Muscle of leg (tissue), 11 donors: Measurements from ENCODE around the gene DYNC2I2. TPM values are rescaled to one million over a fixed set of nuclear protein-coding genes. Genes with fewer than 3 reads are reported as not detected.
A peak's percentile ranks its signal among the peaks of the same experiment; 100 is the strongest.
"Not testable (repeated sequence)": the region's sequence is repeated elsewhere in the genome, so short reads cannot be mapped to it uniquely, and the experiment has no call there.

ENCODE experiments used
- DNase-seq: peaks from one replicate; pipeline ENCODE4 v3.0.0; 2013
- H3K27ac ChIP-seq: one replicate; pipeline ENCODE4 v1.5.1; 2013; ENCODE audit warnings: mild to moderate bottlenecking, low read length, control low read depth
- H3K27me3 ChIP-seq: one replicate; pipeline ENCODE4 v1.6.1; 2013; ENCODE audit warnings: low read length; ENCODE audit not compliant: control insufficient read depth, insufficient read depth
- H3K36me3 ChIP-seq: one replicate; pipeline ENCODE4 v1.6.1; 2013; ENCODE audit warnings: low read length; ENCODE audit not compliant: control insufficient read depth, insufficient read depth
- H3K4me1 ChIP-seq: one replicate; pipeline ENCODE4 v1.6.1; 2013; ENCODE audit warnings: low read length; ENCODE audit not compliant: control insufficient read depth, insufficient read depth
- H3K4me3 ChIP-seq: one replicate; pipeline ENCODE4 v1.5.1; 2013; ENCODE audit warnings: low read length, control low read depth
- H3K9me3 ChIP-seq: replicated peaks from 2 replicates; pipeline ENCODE4 v1.6.1; 2013; ENCODE audit warnings: low read depth, low read length; ENCODE audit not compliant: control insufficient read depth
- WGBS: methylation state at CpG from one replicate; pipeline ENCODE4 v1.1.5; 2013; ENCODE audit warnings: missing lambda C conversion rate; ENCODE audit not compliant: insufficient coverage; 5-methylcytosine and 5-hydroxymethylcytosine counted together
- polyA plus RNA-seq, 8 donors: library from polyadenylated mRNA; unstranded; fragments of 120-200 nt; gene quantifications; one replicate each; pipeline versions ENCODE4 v1.2.1 to v1.2.3, GENCODE V29; 2013; ENCODE audit warnings: inconsistent platforms in 1 of 8, low replicate concordance in 1 of 8; ENCODE audit not compliant: insufficient read length in 8 of 8, insufficient read depth in 1 of 8
- total RNA-seq: library from RNA; stranded (reverse); fragments of 120-200 nt; gene quantifications from one replicate; pipeline ENCODE4 v1.2.4, GENCODE V29; 2013

DYNC2I2 gene
- total and polyA plus RNA-seq, 9 donors: 40.8 to 60.5 (median 50.0) TPM

DNA sequence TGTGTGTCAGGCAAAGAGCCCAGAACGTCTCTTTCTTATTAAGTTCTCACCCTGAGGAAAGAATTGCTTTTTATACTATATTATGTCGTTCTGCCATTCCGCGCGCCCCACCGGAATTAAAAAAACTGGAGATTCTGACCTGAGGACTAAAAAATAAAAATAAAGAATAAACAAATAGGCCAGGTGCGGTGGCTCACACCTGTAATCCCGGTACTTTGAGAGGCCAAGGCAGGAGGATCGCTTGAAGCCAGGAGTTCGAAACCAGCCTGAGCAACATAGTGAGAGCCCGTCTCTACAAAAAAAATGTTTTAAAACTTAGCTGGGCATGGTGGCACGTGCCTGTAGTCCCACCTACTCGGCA lies 677 bp upstream of the DYNC2I2 start:
- no peak overlapping the region for H3K4me3 ChIP-seq

DNA sequence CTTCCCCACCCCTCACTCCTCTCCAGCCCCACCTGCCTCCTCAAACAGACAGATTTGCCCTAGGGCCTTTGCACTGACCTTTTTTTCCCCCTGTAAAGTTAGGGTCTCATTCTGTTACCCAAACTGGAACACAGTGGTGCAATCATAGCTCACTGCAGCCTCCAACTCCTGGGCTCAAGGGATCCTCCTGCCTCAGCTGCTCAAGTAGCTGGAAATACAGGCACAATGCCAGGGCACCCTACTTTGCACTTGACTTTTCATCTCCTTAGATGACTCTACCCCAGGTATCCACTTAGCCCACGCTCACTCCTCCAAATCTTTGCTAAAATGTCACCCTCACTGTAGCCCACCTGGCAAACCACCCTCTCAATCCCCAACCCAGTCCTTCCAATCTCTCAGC lies 2.2 kb downstream of the DYNC2I2 start:
- no peak overlapping the region for H3K4me3 ChIP-seq
- H3K9me3 ChIP-seq: no peaks in the 10 kb centered on the region
- H3K36me3 ChIP-seq: no peaks in the 10 kb centered on the region
- no peaks in the 10 kb centered on the region for H3K27me3 ChIP-seq
- no peak overlapping the region for H3K27ac ChIP-seq
- 89% methylated on average over 1 of the region's 1 CpG for WGBS
- peaks cover 11% of the 10 kb centered on the region for H3K4me1 ChIP-seq
- no peak for DNase-seq

More for the DNA sequence above, 677 bp upstream of the DYNC2I2 start:
- Histone ChIP-seq H3K9me3 (no peaks in the 10 kb centered on the region), H3K36me3 (no peaks in the 10 kb centered on the region), H3K27ac (peak overlapping the region; percentile 99), H3K27me3 (no peaks in the 10 kb centered on the region), H3K4me1 (peaks cover 11% of the 10 kb centered on the region)
- no peak for DNase-seq
- 100% methylated on average over 5 of the region's 13 CpGs for WGBS

DNA sequence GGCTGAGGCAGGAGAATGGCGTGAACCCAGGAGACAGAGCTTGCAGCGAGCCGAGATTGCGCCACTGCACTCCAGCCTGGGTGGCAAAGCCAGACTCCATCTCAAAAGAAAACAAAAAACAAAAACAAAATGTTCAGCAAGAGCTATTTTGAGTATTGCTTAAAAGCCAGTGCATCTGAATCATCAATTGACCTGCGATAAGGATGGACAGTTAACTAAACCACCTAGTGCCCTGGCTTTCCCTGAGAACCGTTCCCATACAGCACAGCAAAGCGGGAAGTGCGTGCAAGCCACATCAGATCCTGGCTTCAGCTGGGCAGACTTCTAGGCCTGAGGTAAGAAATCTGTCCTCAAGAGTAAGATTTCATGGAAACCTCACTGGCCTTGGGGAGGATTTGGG lies 2.7 kb downstream of the DYNC2I2 start:
- H3K4me1 ChIP-seq: peaks cover 11% of the 10 kb centered on the region
- 92% methylated on average over 4 of the region's 8 CpGs for WGBS
- no peak for DNase-seq

DNA sequence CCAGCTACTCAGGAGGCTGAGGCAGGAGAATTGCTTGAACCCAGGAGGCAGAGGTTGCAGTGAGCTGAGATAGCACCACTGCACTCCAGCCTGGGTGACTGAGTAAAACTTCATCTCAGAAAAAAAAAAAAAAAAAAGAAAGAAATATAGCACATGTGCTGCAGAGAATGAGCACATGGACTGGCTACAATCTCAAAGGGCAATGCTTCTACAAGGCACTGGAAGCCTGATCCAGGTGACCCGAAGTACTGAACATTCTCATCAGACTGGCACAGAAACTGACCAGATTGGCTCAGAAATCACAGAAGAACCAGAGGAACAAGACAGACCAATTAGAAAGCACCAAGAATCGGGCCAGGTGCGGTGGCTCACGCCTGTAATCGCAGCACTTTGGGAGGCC lies 4.8 kb downstream of the DYNC2I2 start:
- Histone ChIP-seq H3K9me3 (no peaks in the 10 kb centered on the region), H3K27ac (no peak overlapping the region), H3K27me3 (no peaks in the 10 kb centered on the region), H3K4me3 (no peak overlapping the region), H3K4me1 (peaks cover 5% of the 10 kb centered on the region), H3K36me3 (no peaks in the 10 kb centered on the region)
- WGBS: 100% methylated on average over 2 of the region's 5 CpGs
- no peak for DNase-seq

More for the DNA sequence above, 2.7 kb downstream of the DYNC2I2 start:
- no peaks in the 10 kb centered on the region for H3K36me3 ChIP-seq
- no peak overlapping the region for H3K27ac ChIP-seq
- no peak overlapping the region for H3K4me3 ChIP-seq
- no peaks in the 10 kb centered on the region for H3K27me3 ChIP-seq
- H3K9me3 ChIP-seq: no peaks in the 10 kb centered on the region

DNA sequence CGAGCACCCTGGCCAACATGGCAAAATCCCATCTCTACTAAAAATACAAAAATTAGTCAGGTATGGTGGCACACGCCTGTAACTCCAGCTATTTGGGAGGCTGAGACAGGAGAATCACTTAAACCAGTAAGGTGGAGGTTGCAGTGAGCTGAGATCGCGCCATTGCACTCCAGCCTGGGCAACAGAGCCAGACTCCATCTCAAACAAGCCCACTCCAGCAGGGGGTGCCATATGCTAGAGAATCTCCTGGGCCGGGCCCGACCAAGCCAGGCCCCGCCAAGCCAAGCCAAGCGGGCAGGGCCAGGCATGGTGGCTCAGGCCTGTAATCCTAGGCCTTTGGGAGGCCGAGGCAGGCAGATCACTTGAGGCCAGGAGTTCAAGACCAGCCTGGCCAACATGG lies 8.4 kb downstream of the DYNC2I2 start:
- H3K4me1 ChIP-seq, H3K36me3 ChIP-seq, H3K4me3 ChIP-seq, H3K27ac ChIP-seq, H3K9me3 ChIP-seq, DNase-seq, H3K27me3 ChIP-seq: not testable (repeated sequence)
- WGBS: 69% methylated on average over 3 of the region's 9 CpGs

DNA sequence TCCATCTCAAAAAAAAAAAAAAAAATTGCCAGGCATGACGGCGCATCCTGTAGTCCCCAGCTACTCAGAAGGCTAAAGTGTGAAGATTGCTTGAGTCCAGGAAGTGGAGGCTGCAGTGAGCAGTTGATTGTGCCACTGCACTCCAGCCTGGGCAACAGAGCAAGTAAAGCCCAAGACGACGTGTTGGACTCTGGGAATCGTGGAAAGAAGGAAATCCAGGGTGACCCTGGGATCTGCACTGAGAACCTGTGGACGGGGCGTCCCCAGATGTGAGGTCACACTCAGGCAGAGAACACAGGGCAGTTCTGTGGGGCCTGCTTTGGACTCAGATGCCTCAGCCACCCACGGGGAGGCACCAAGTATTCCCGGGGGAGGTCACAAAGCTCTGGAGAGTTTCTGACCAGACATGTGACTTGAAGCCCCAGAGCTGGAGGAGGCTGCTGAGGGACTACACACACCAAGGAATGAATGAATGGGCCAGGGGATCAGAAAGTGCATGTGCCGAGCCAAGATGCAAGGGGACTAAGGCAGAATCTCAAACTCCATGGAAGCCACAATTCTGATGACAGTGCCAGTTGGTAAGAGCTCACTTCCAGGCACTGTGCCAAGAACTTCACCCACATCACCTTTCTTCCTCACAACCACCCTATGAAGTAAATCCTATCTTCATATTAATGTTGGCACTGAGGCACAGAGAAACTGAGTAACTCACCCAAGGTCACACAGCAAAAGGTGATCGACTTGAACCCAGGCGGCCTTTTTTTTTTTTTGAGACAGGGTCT lies 12.9 kb downstream of the DYNC2I2 start:
- no peak for DNase-seq
- H3K36me3 ChIP-seq: peaks cover 16% of the 10 kb centered on the region
- H3K9me3 ChIP-seq: no peaks in the 10 kb centered on the region
- H3K4me3 ChIP-seq: no peak overlapping the region
- no peaks in the 10 kb centered on the region for H3K27me3 ChIP-seq
- H3K27ac ChIP-seq: no peak overlapping the region
- peaks cover 6% of the 10 kb centered on the region for H3K4me1 ChIP-seq
- WGBS: 73% methylated on average over 11 of the region's 12 CpGs

DNA sequence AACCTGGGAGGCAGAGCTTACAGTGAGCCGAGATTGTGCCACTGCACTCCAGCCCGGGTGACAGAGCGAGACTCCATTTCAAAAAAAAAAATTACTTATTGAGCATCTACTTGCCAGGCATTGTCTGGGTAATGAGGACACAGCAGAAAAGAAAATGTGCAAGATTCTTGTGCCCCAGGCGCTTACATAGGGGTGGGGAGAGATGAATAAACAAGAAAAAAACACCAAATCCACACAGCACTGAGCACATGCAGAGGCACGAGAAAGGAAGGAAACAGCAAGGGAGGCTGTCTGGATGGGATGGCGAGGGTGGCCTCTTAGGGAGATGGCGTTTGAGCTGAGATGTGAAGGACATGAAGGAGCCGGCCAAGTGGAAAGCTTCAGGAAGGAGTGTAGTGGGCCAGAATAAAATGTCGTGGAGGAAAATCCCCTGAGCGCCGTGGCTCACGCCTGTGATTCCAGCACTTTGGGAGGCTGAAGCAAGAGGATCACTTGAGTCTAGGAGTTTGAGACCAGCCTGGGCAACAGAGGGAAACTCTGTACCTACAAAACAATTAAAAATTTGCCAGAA lies 13.9 kb downstream of the DYNC2I2 start:
- H3K27me3 ChIP-seq: no peaks in the 10 kb centered on the region
- no peaks in the 10 kb centered on the region for H3K9me3 ChIP-seq
- WGBS: 57% methylated on average over 7 of the region's 12 CpGs
- peaks cover 19% of the 10 kb centered on the region for H3K36me3 ChIP-seq
- no peak for DNase-seq
- peaks cover 10% of the 10 kb centered on the region for H3K4me1 ChIP-seq
- no peak overlapping the region for H3K4me3 ChIP-seq
- H3K27ac ChIP-seq: no peak overlapping the region

DNA sequence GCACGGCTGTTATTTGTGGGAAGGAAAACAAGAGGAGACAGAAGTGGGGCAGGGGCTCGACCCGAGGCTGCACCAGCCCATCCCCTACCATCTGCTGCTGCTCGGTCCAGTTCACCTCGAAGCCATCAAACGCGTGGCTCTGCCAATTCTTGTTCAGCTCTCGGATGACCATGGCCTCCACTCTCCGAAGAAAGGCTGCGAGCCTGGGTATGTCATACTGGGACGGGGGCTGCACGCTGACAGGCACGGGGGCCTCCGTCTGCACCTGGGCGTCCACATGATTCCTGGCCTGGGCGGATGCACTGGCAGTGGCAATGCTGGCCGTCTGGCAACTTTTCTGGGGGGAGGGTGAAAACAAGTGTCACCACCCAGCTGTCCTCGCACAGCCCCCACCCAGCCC lies 16.0 kb downstream of the DYNC2I2 start:
- H3K27me3 ChIP-seq: no peaks in the 10 kb centered on the region

DNA sequence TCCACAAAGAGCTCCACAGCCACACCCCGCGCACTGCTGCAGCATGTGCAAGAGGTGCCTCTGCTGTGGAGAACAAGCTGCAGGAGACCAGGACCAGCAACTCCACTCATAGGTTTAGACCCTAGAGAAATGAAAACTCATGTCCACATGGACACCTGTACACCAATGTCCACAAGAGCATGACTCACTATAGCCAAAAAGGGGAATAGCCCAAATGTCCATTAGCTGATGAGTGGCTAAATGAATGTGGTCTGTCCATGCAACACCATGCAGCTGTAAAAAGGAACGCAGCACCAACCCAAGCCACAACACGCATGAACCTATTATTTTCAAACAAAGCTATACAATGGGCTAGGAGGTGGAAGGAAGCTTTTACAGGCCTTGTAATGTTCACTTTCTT lies 18.1 kb downstream of the DYNC2I2 start:
- peaks cover 46% of the 10 kb centered on the region for H3K4me1 ChIP-seq

More for the DNA sequence above, 16.0 kb downstream of the DYNC2I2 start:
- Histone ChIP-seq H3K4me1 (peaks cover 29% of the 10 kb centered on the region), H3K4me3 (no peak overlapping the region), H3K36me3 (peaks cover 19% of the 10 kb centered on the region), H3K27ac (no peak overlapping the region), H3K9me3 (no peaks in the 10 kb centered on the region)
- no peak for DNase-seq
- 94% methylated on average over 15 of the region's 18 CpGs for WGBS

DNA sequence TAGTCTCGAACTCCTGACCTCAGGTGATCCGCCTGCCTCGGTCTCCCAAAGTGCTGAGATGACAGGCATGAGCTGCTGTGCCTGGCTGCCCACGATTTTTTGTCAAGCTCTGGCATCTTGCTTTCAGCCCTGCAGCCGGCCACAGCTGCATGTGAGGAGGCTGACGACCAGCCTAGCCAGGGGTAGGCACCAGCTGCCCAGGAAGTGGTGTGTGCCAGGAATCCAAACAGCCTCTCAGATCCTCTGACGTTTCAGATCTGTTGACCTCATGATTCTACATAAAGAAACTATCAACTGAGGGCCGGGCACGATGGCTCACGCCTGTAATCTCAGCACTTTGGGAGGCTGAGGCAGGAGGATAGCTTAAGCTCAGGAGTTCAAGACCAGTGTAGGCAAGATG lies 19.0 kb downstream of the DYNC2I2 start:
- Histone ChIP-seq H3K9me3 (no peaks in the 10 kb centered on the region), H3K27me3 (no peaks in the 10 kb centered on the region), H3K4me3 (no peak overlapping the region), H3K36me3 (peaks cover 41% of the 10 kb centered on the region), H3K4me1 (peaks cover 46% of the 10 kb centered on the region), H3K27ac (peak overlapping the region; percentile 95)
- DNase-seq: peak; percentile 89
- WGBS: 87% methylated on average over 5 of the region's 10 CpGs

More for the DNA sequence above, 18.1 kb downstream of the DYNC2I2 start:
- Histone ChIP-seq H3K27ac (no peak overlapping the region), H3K4me3 (no peak overlapping the region), H3K36me3 (peaks cover 32% of the 10 kb centered on the region), H3K9me3 (no peaks in the 10 kb centered on the region), H3K27me3 (no peaks in the 10 kb centered on the region)
- no peak for DNase-seq
- no CpG with 5 or more reads among the region's 4 CpGs for WGBS
